ENCODE results near the gene B3GAT1.

DNA sequence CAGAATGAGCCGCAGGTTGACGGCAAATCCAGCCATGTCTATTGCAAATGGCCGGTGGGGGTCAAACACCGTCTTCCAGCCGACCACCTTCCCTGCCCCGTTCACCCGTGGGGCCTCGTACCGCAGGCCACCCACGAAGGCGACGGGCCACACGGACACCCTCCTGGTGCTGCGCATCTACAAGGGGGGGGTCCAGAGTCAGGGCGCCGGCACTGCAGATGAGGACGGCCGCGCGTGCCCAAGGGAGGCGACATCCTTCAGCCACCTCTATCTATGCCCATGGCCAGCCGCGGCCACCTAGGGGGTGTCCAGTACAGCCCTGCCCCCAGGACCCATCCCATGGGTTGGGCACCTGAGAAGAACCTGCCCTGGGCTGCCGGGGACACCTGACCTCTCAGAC is 29.2 kb downstream of the B3GAT1 start:
- TF ChIP-seq HDAC6 (IDR thresholded peaks at IDR 0.05; ENCODE audit: low read depth, low read length) (no peak), EZH2 (conservative IDR thresholded peaks at IDR 0.05; ENCODE audit: low read depth, low read length) (no peak), NR3C1 (CRISPR knock-in tag; IDR thresholded peaks at IDR 0.05) (no peak), SP1 (IDR thresholded peaks at IDR 0.05) (no peak), SP1 (CRISPR knock-in tag; IDR thresholded peaks at IDR 0.05) (no peak), IRF9 (CRISPR knock-in tag; IDR thresholded peaks at IDR 0.05; ENCODE audit: borderline replicate concordance) (no peak), ELK4 (CRISPR knock-in tag; IDR thresholded peaks at IDR 0.05; ENCODE audit: borderline replicate concordance) (no peak)
- TF ChIP-seq, protein P1, sequence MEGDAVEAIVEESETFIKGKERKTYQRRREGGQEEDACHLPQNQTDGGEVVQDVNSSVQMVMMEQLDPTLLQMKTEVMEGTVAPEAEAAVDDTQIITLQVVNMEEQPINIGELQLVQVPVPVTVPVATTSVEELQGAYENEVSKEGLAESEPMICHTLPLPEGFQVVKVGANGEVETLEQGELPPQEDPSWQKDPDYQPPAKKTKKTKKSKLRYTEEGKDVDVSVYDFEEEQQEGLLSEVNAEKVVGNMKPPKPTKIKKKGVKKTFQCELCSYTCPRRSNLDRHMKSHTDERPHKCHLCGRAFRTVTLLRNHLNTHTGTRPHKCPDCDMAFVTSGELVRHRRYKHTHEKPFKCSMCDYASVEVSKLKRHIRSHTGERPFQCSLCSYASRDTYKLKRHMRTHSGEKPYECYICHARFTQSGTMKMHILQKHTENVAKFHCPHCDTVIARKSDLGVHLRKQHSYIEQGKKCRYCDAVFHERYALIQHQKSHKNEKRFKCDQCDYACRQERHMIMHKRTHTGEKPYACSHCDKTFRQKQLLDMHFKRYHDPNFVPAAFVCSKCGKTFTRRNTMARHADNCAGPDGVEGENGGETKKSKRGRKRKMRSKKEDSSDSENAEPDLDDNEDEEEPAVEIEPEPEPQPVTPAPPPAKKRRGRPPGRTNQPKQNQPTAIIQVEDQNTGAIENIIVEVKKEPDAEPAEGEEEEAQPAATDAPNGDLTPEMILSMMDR (CRISPR knock-in tag; IDR thresholded peaks at IDR 0.05): no peak
- TF ChIP-seq, protein P2, sequence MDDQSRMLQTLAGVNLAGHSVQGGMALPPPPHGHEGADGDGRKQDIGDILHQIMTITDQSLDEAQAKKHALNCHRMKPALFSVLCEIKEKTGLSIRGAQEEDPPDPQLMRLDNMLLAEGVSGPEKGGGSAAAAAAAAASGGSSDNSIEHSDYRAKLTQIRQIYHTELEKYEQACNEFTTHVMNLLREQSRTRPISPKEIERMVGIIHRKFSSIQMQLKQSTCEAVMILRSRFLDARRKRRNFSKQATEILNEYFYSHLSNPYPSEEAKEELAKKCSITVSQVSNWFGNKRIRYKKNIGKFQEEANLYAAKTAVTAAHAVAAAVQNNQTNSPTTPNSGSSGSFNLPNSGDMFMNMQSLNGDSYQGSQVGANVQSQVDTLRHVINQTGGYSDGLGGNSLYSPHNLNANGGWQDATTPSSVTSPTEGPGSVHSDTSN (CRISPR knock-in tag; IDR thresholded peaks at IDR 0.05; ENCODE audit: borderline replicate concordance): no peak
- TF ChIP-seq, protein P3, sequence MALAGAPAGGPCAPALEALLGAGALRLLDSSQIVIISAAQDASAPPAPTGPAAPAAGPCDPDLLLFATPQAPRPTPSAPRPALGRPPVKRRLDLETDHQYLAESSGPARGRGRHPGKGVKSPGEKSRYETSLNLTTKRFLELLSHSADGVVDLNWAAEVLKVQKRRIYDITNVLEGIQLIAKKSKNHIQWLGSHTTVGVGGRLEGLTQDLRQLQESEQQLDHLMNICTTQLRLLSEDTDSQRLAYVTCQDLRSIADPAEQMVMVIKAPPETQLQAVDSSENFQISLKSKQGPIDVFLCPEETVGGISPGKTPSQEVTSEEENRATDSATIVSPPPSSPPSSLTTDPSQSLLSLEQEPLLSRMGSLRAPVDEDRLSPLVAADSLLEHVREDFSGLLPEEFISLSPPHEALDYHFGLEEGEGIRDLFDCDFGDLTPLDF (CRISPR knock-in tag; IDR thresholded peaks at IDR 0.05): no peak
